Limb (tissue), 2 donors: ENCODE data around the gene CCNY.

ENCODE experiments used
- DNase-seq, 2 donors: peaks; one replicate each; pipeline ENCODE4 v3.0.0-alpha.2; 2016; ENCODE audit errors: extremely low spot score in 2 of 2

Gene CCNY

DNA sequence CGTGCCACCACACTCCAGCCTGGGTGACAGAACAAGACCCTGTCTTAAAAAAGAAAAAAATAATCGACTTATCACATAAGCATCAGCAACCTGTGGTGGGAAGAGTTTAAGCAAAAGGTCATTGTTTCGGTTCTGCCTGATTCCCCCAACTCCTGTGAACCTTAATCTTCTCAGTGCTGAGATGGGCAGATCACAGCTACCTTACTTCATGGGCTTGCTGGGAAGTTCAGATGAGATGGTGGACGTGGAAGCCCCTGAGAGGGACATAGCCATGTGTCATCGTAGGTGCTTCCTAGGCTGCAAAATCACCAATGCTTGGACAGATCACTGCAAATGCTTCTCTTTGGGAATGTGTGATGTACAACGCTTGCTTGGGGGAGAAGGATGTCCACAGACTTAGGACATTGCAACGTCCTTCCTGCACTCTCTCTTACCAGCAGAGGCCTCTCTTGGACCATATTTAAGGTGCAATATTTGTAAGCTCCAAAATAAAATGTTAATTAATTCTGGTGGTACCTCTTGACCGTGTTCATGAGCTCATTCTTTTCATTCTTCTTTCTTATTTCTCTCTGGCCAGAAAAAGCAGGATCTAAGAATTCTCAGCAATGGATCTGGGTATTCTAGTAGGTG, 277.4 kb downstream of the CCNY start:
- DNase-seq: no peak

DNA sequence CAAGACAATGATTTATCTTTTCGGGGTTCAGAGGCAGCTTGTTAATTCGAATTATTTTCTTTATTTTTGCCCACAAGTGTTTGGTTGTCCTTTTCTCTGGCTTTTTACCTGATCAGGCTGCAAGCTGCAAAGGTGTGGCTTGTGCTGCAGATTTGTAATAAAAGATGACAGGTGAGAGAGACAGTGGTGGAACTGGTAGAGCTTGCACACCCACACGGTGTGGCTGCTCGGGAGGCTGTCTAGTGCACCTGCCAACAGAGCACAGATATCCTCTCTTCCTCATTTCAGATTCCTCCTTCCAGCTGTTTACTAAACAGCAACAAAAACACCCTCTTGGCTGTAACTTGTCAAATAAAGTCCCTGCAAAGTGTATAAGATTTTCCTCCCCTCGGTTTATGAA, 278.0 kb downstream of the CCNY start:
- no peak for DNase-seq
